IPS DF 6.9 (cell line): ENCODE data around the gene C5orf15.
"Not testable (repeated sequence)": the region's sequence is repeated elsewhere in the genome, so short reads cannot be mapped to it uniquely, and the experiment has no call there.

Experiments
- DNase-seq: peaks from one replicate; pipeline ENCODE4 v3.0.0-alpha.2; 2013; ENCODE audit warnings: low read depth, low spot score
- H3K27ac ChIP-seq: one replicate; pipeline ENCODE4 v1.5.1; 2013; ENCODE audit warnings: low read length, control low read depth
- H3K27me3 ChIP-seq: 2 replicates; pipeline ENCODE4 v1.6.1; 2013; ENCODE audit warnings: mild to moderate bottlenecking, low read length; ENCODE audit not compliant: control insufficient read depth, insufficient read depth
- H3K36me3 ChIP-seq: 2 replicates; pipeline ENCODE4 v1.6.1; 2013; ENCODE audit warnings: low read length; ENCODE audit not compliant: control insufficient read depth, insufficient read depth
- H3K4me1 ChIP-seq: 2 replicates; pipeline ENCODE4 v1.6.1; 2013; ENCODE audit warnings: low read length; ENCODE audit not compliant: control insufficient read depth, insufficient read depth
- H3K4me3 ChIP-seq: 2 replicates; pipeline ENCODE4 v1.5.1; 2013; ENCODE audit warnings: mild to moderate bottlenecking, low read length
- H3K9me3 ChIP-seq: 2 replicates; pipeline ENCODE4 v1.6.1; 2013; ENCODE audit warnings: low read length, inconsistent platforms; ENCODE audit not compliant: control insufficient read depth, insufficient read depth
- WGBS: extraction: QIAGEN DNeasy Blood & Tissue Kit; methylation state at CpG from one replicate; pipeline ENCODE4 v1.1.7; 2013; ENCODE audit warnings: mixed read lengths, missing lambda C conversion rate; ENCODE audit not compliant: insufficient read length, insufficient coverage; 5-methylcytosine and 5-hydroxymethylcytosine counted together

The C5orf15 gene

DNA sequence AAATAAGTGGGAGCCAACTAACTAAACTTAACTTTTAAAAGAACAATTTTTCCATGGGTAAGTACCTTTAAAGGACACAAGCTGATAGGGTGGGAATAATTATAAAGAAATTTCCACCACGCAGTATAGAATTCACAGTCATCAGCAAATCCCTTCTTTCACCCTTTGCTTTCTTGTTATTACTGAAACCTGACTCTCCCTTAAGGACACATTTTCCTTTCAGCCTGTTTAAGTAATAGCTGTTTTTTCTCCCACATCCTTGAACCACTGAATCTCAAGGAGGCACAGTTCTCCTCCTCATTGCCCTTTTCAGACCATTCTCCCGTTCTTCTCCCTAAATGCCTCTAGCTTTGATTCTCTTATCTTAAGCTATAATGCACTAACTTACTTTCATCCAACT lies 6.3 kb downstream of the C5orf15 start:
- no peak overlapping the region for H3K27ac ChIP-seq
- no CpG with 5 or more reads among the region's 2 CpGs for WGBS
- H3K4me3 ChIP-seq: no peak overlapping the region
- no peak for DNase-seq
- H3K4me1 ChIP-seq: no peaks in the 10 kb centered on the region
- H3K9me3 ChIP-seq: no peaks in the 10 kb centered on the region
- H3K36me3 ChIP-seq: no peaks in the 10 kb centered on the region
- no peaks in the 10 kb centered on the region for H3K27me3 ChIP-seq

DNA sequence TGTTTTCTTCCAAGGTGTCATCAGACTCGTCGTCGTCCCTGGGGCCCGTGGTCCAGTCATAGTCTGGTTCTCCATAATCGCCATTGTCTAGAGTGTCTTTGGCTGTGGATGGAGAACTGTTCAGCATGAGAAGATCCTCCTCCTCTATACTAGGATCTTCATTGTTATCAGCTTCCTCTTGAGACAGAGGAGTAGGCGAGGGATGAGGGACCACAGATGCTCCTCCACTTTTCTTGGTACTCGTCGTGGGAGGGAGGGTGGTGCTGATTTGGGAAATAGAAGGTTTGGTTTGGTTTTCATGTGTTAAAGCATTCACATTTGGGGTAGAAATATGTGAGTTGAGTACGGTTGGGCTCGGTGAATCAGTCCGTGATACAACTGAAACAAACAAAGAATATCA lies 8.8 kb downstream of the C5orf15 start:
- Histone ChIP-seq H3K9me3 (no peaks in the 10 kb centered on the region), H3K27me3 (no peaks in the 10 kb centered on the region), H3K4me3 (no peak overlapping the region), H3K36me3 (no peaks in the 10 kb centered on the region), H3K27ac (no peak overlapping the region), H3K4me1 (no peaks in the 10 kb centered on the region)
- DNase-seq: no peak
- WGBS: no CpG with 5 or more reads among the region's 11 CpGs

- no peaks in the 10 kb centered on the region for H3K36me3 ChIP-seq
- H3K27ac ChIP-seq: no peak overlapping the region
- DNase-seq: no peak
- WGBS: no CpG with 5 or more reads among the region's 1 CpG
- H3K4me1 ChIP-seq: no peaks in the 10 kb centered on the region; the same call in 1 of the 2 replicates
- no peak overlapping the region for H3K4me3 ChIP-seq
- no peaks in the 10 kb centered on the region for H3K9me3 ChIP-seq
- H3K27me3 ChIP-seq: no peaks in the 10 kb centered on the region
These were observed 10.8 kb downstream of the C5orf15 start for GRCh38 chr5:133957591-133957990.

GRCh38 chr5:133957080-133957479 lies 11.3 kb downstream of the C5orf15 start:
- no CpG with 5 or more reads among the region's 4 CpGs for WGBS
- no peaks in the 10 kb centered on the region for H3K36me3 ChIP-seq
- H3K4me1 ChIP-seq: no peaks in the 10 kb centered on the region; the same call in 1 of the 2 replicates
- H3K27ac ChIP-seq: no peak overlapping the region
- no peaks in the 10 kb centered on the region for H3K27me3 ChIP-seq
- no peak for DNase-seq
- H3K9me3 ChIP-seq: no peaks in the 10 kb centered on the region
- no peak overlapping the region for H3K4me3 ChIP-seq

DNA sequence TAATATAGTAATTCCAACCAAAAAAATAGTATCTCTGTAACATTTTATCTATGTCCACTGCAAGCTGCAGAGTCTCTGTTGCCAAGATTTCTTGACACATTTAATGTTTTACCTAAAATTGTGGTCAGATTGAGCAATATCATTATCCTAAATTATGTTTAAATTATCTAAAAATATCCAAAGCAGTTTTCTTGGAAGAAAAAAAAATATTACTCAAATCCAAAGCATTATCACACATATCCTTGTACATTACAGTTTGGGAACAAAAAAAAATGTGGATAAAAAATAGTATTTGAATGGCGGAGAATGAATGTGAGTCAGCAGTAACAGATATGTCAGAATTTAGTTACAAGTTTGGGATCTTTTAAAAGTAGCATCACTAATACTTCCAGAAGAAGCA lies 12.2 kb downstream of the C5orf15 start:
- not testable (repeated sequence) for H3K27ac ChIP-seq, H3K4me3 ChIP-seq, H3K27me3 ChIP-seq, DNase-seq, H3K4me1 ChIP-seq, H3K9me3 ChIP-seq, H3K36me3 ChIP-seq
- 100% methylated on average over 1 of the region's 1 CpG for WGBS

DNA sequence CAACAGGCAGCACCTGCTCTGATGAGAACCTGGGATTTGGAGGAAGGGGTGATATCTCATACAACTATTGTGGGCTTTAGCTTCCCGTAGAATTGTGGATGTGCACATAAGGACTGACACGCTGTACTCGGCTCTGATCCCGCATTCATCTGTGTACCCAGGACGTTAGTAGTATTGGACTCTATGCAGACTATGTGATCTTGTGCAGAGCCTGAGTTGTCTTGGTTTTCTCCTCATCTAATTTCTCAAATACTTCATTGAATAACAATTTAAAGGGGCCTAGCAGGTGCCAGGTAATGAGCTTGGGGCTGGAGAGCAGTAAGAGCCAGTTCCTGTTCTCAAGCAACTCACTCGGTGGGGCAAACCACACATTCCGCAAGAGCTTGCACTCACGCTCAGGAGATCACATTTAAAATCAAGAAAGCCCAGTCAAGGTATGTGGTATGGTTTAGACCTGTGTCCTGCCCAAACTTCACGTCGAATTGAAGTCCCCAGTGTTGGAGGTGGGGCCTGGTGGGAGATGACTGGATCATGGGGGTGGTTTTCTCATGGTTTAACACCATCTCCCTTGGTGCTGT lies 14.8 kb downstream of the C5orf15 start:
- no peak overlapping the region for H3K27ac ChIP-seq
- H3K36me3 ChIP-seq: no peaks in the 10 kb centered on the region
- H3K27me3 ChIP-seq: no peaks in the 10 kb centered on the region
- WGBS: no CpG with 5 or more reads among the region's 10 CpGs
- DNase-seq: no peak
- H3K4me3 ChIP-seq: no peak overlapping the region
- no peaks in the 10 kb centered on the region for H3K9me3 ChIP-seq
- no peaks in the 10 kb centered on the region; the same call in 1 of the 2 replicates for H3K4me1 ChIP-seq

DNA sequence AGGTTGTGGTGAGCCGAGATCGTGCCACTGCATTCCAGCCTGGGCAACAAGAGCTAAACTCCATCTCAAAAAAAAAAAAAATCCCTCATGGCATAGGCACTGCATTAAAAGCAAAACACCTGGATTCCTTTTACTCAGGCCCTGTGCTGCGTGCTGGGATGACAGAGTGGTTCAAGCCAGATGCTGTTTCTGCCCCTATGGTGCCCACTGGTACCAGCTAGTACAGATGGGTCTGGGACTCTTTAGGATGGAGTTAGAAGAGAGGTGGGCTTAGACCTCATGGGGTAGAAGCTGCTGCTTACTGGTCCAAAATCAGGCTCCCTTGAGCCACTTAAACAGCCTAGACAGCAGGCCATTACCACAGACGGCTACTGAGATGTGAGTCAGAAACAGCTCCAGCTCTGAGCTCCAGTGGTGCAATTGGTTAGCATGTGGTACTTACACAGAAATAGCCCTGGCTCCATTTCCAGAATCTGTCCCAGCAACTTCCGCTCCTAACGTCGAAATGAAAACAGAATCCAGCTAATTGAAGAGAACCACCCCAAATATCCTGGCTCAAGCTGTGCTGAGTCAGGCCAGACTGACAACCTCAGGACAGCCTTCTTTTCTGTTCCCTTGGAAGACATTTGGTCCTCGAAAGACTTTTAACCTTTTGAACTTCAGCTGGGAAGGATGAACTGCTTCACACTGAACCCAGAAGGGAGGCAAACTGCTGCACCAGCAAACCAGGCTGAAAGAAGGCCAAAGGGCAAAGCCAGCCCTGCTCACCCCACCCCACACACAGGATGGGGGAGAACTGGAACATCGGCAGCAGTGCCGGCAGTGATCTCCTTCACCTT lies 15.5 kb downstream of the C5orf15 start:
- Histone ChIP-seq H3K27me3 (no peaks in the 10 kb centered on the region), H3K4me3 (no peak overlapping the region), H3K9me3 (no peaks in the 10 kb centered on the region), H3K4me1 (no peaks in the 10 kb centered on the region; the same call in 1 of the 2 replicates), H3K27ac (no peak overlapping the region), H3K36me3 (no peaks in the 10 kb centered on the region)
- no peak for DNase-seq
- no CpG with 5 or more reads among the region's 10 CpGs for WGBS

- no peak for DNase-seq
- Histone ChIP-seq H3K27ac (no peak overlapping the region), H3K9me3 (no peaks in the 10 kb centered on the region), H3K4me1 (no peaks in the 10 kb centered on the region; the same call in 1 of the 2 replicates), H3K4me3 (no peak overlapping the region), H3K36me3 (no peaks in the 10 kb centered on the region), H3K27me3 (no peaks in the 10 kb centered on the region)
- no CpG with 5 or more reads among the region's 7 CpGs for WGBS
These were observed 17.4 kb downstream of the C5orf15 start for GRCh38 chr5:133950821-133951612.

- H3K27me3 ChIP-seq: no peaks in the 10 kb centered on the region
- H3K4me3 ChIP-seq: no peak overlapping the region
- no peaks in the 10 kb centered on the region for H3K36me3 ChIP-seq
- no peaks in the 10 kb centered on the region for H3K9me3 ChIP-seq
- no peaks in the 10 kb centered on the region; the same call in 1 of the 2 replicates for H3K4me1 ChIP-seq
- no peak for DNase-seq
- H3K27ac ChIP-seq: no peak overlapping the region
These were observed 19.7 kb downstream of the C5orf15 start for GRCh38 chr5:133948721-133949120.

DNA sequence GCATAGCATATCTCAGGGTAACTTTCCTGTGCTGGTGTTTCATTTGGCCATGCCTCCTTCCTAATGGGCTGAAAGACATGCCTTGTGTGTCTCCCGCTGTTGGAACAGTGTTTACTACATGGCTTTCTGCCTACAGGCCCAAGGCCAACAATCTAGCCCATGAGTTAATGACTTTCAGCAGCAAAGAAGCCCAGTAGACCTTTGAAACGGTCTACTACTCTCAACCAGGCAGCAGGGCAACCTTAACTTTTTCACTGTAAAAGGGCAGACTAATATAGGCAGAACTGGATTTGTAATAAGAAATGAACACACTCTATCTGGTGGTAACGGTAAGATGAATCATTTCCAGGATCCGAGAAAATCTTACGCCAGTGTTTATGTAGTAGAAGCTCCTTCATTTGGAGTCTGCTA lies 21.0 kb downstream of the C5orf15 start:
- no CpG with 5 or more reads among the region's 5 CpGs for WGBS
- no peaks in the 10 kb centered on the region for H3K9me3 ChIP-seq
- no peaks in the 10 kb centered on the region for H3K36me3 ChIP-seq
- no peaks in the 10 kb centered on the region for H3K4me1 ChIP-seq
- no peak overlapping the region for H3K27ac ChIP-seq
- no peak for DNase-seq
- H3K27me3 ChIP-seq: no peaks in the 10 kb centered on the region
- H3K4me3 ChIP-seq: no peak overlapping the region
